Activated T-cell treated with anti-CD3 and anti-CD28 coated beads, Interleukin-2, amount 50 U/mL, for 24 hours (primary cell): ENCODE measurements around the gene RALBP1.
"Not testable (repeated sequence)": the region's sequence is repeated elsewhere in the genome, so short reads cannot be mapped to it uniquely, and the experiment has no call there.

Source experiments
- DNase-seq: peaks from one replicate; pipeline ENCODE4 v3.0.0-alpha.2; 2020
- H3K27ac Mint-ChIP-seq: 2 replicates; pipeline ENCODE4 v1.8.0; 2020; ENCODE audit warnings: mild to moderate bottlenecking, mixed read lengths
- H3K27me3 Mint-ChIP-seq: 2 replicates; pipeline ENCODE4 v1.8.0; 2020; ENCODE audit warnings: mixed read lengths
- H3K36me3 Mint-ChIP-seq: 2 replicates; pipeline ENCODE4 v1.8.0; 2020; ENCODE audit warnings: low read depth, mixed read lengths
- H3K4me1 Mint-ChIP-seq: 2 replicates; pipeline ENCODE4 v1.8.0; 2020; ENCODE audit warnings: low read depth, mixed read lengths
- H3K4me3 Mint-ChIP-seq: 2 replicates; pipeline ENCODE4 v1.8.0; 2020; ENCODE audit warnings: mild to moderate bottlenecking, moderate library complexity, mixed read lengths
- H3K9me3 Mint-ChIP-seq: 2 replicates; pipeline ENCODE4 v1.8.0; 2020; ENCODE audit warnings: mixed read lengths

RALBP1 gene

GRCh38 chr18:9474983-9475642 lies at the start of gene RALBP1:
RALBP1 (plus strand) TSS chr18:9475513; CDS start chr18:9513046, 37,533 bp downstream.
- H3K27ac Mint-ChIP-seq, result peak within 1 kb of the TSS; percentile 95
- no peaks in the 10 kb centered on the region for H3K9me3 Mint-ChIP-seq
- peaks cover 37% of the 10 kb centered on the region for H3K36me3 Mint-ChIP-seq
- H3K4me1 Mint-ChIP-seq, result peaks cover 35% of the 10 kb centered on the region
- peak within 1 kb of the TSS; percentile 89 for H3K4me3 Mint-ChIP-seq
- peak; percentile 98 for DNase-seq
- H3K27me3 Mint-ChIP-seq, result peaks cover 16% of the 10 kb centered on the region

- no peaks in the 10 kb centered on the region for H3K36me3 Mint-ChIP-seq
- H3K27me3 Mint-ChIP-seq, result no peaks in the 10 kb centered on the region
- H3K4me3 Mint-ChIP-seq, result no peak overlapping the region
- no peak overlapping the region for H3K27ac Mint-ChIP-seq
- no peak for DNase-seq
- no peaks in the 10 kb centered on the region for H3K4me1 Mint-ChIP-seq
- no peaks in the 10 kb centered on the region for H3K9me3 Mint-ChIP-seq
These were observed 48.6 kb upstream of the RALBP1 start for GRCh38 chr18:9426753-9427152.

GRCh38 chr18:9428301-9428706 lies 47.0 kb upstream of the RALBP1 start:
- H3K27me3 Mint-ChIP-seq, result peaks cover 2% of the 10 kb centered on the region
- no peak overlapping the region for H3K4me3 Mint-ChIP-seq
- DNase-seq, result no peak
- no peak overlapping the region for H3K27ac Mint-ChIP-seq
- no peaks in the 10 kb centered on the region for H3K9me3 Mint-ChIP-seq
- peaks cover under 1% of the 10 kb centered on the region for H3K4me1 Mint-ChIP-seq
- no peaks in the 10 kb centered on the region for H3K36me3 Mint-ChIP-seq

- no peak for DNase-seq
- no peaks in the 10 kb centered on the region for H3K36me3 Mint-ChIP-seq
- no peak overlapping the region for H3K27ac Mint-ChIP-seq
- H3K4me3 Mint-ChIP-seq, result no peak overlapping the region
- H3K4me1 Mint-ChIP-seq, result peaks cover 6% of the 10 kb centered on the region
- no peaks in the 10 kb centered on the region for H3K9me3 Mint-ChIP-seq
- H3K27me3 Mint-ChIP-seq, result peaks cover 7% of the 10 kb centered on the region
These were observed 46.3 kb upstream of the RALBP1 start for GRCh38 chr18:9428862-9429661.

- no peaks in the 10 kb centered on the region for H3K9me3 Mint-ChIP-seq
- no peak overlapping the region for H3K4me3 Mint-ChIP-seq
- H3K27me3 Mint-ChIP-seq, result peaks cover 7% of the 10 kb centered on the region
- peaks cover 6% of the 10 kb centered on the region for H3K4me1 Mint-ChIP-seq
- no peak for DNase-seq
- no peaks in the 10 kb centered on the region for H3K36me3 Mint-ChIP-seq
- no peak overlapping the region for H3K27ac Mint-ChIP-seq
These were observed 45.7 kb upstream of the RALBP1 start for GRCh38 chr18:9429662-9429993.

- not testable (repeated sequence) for H3K36me3 Mint-ChIP-seq, H3K4me3 Mint-ChIP-seq, H3K4me1 Mint-ChIP-seq, H3K9me3 Mint-ChIP-seq, H3K27ac Mint-ChIP-seq, H3K27me3 Mint-ChIP-seq, DNase-seq
These were observed 45.0 kb upstream of the RALBP1 start for GRCh38 chr18:9430315-9430714.

- DNase-seq, result no peak
- no peaks in the 10 kb centered on the region for H3K36me3 Mint-ChIP-seq
- peaks cover 6% of the 10 kb centered on the region for H3K4me1 Mint-ChIP-seq
- peaks cover 7% of the 10 kb centered on the region for H3K27me3 Mint-ChIP-seq
- H3K27ac Mint-ChIP-seq, result no peak overlapping the region
- H3K9me3 Mint-ChIP-seq, result no peaks in the 10 kb centered on the region
- H3K4me3 Mint-ChIP-seq, result no peak overlapping the region
These were observed 44.0 kb upstream of the RALBP1 start for GRCh38 chr18:9431296-9431695.

- not testable (repeated sequence) for H3K4me3 Mint-ChIP-seq
These were observed 42.2 kb upstream of the RALBP1 start for GRCh38 chr18:9433122-9433521.

GRCh38 chr18:9433671-9434121 lies 41.6 kb upstream of the RALBP1 start:
- Mint-ChIP-seq H3K4me1 (peaks cover 6% of the 10 kb centered on the region), H3K36me3 (no peaks in the 10 kb centered on the region), H3K27ac (no peak overlapping the region), H3K4me3 (no peak overlapping the region), H3K9me3 (no peaks in the 10 kb centered on the region), H3K27me3 (peaks cover 7% of the 10 kb centered on the region)
- DNase-seq, result no peak

More at GRCh38 chr18:9433122-9433521, 42.2 kb upstream of the RALBP1 start:
- not testable (repeated sequence) for H3K9me3 Mint-ChIP-seq, H3K27me3 Mint-ChIP-seq, H3K27ac Mint-ChIP-seq, H3K4me1 Mint-ChIP-seq, DNase-seq, H3K36me3 Mint-ChIP-seq

- Mint-ChIP-seq H3K27me3 (peaks cover 7% of the 10 kb centered on the region), H3K9me3 (no peaks in the 10 kb centered on the region), H3K4me1 (peaks cover 6% of the 10 kb centered on the region), H3K36me3 (no peaks in the 10 kb centered on the region), H3K27ac (no peak overlapping the region), H3K4me3 (no peak overlapping the region)
- no peak for DNase-seq
These were observed 41.1 kb upstream of the RALBP1 start for GRCh38 chr18:9434122-9434701.

- no peaks in the 10 kb centered on the region for H3K9me3 Mint-ChIP-seq
- peaks cover 6% of the 10 kb centered on the region for H3K4me1 Mint-ChIP-seq
- no peak overlapping the region for H3K4me3 Mint-ChIP-seq
- no peak for DNase-seq
- peaks cover 7% of the 10 kb centered on the region for H3K27me3 Mint-ChIP-seq
- H3K36me3 Mint-ChIP-seq, result no peaks in the 10 kb centered on the region
- H3K27ac Mint-ChIP-seq, result no peak overlapping the region
These were observed 40.3 kb upstream of the RALBP1 start for GRCh38 chr18:9435041-9435440.

GRCh38 chr18:9436206-9436929 lies 38.9 kb upstream of the RALBP1 start:
- Mint-ChIP-seq H3K27me3 (peaks cover 7% of the 10 kb centered on the region), H3K36me3 (no peaks in the 10 kb centered on the region), H3K4me1 (peaks cover 6% of the 10 kb centered on the region), H3K9me3 (no peaks in the 10 kb centered on the region), H3K4me3 (no peak overlapping the region), H3K27ac (no peak overlapping the region)
- no peak for DNase-seq

- DNase-seq, result no peak
- Mint-ChIP-seq H3K9me3 (no peaks in the 10 kb centered on the region), H3K27me3 (peaks cover 7% of the 10 kb centered on the region), H3K36me3 (no peaks in the 10 kb centered on the region), H3K4me3 (no peak overlapping the region), H3K4me1 (peaks cover 6% of the 10 kb centered on the region), H3K27ac (no peak overlapping the region)
These were observed 38.3 kb upstream of the RALBP1 start for GRCh38 chr18:9437021-9437437.

- Mint-ChIP-seq H3K27me3 (peaks cover 7% of the 10 kb centered on the region), H3K4me1 (peaks cover 6% of the 10 kb centered on the region)
These were observed 37.6 kb upstream of the RALBP1 start for GRCh38 chr18:9437672-9438071.

More at GRCh38 chr18:9437672-9438071, 37.6 kb upstream of the RALBP1 start:
- Mint-ChIP-seq H3K36me3 (no peaks in the 10 kb centered on the region), H3K9me3 (no peaks in the 10 kb centered on the region), H3K4me3 (no peak overlapping the region), H3K27ac (no peak overlapping the region)
- no peak for DNase-seq
